K562 (cell line): ENCODE results near the gene PHLDB2. TPM values are rescaled to one million over a fixed set of nuclear protein-coding genes. Genes with fewer than 3 reads are reported as not detected.

Source experiments
- ATAC-seq: fragments of 200-7000 bp; cut with Tn5 transposase; 3 replicates; pipeline ENCODE4 v1.9.1; 2020; ENCODE audit warnings: moderate library complexity
- BruUV-seq: library from RNA; stranded (reverse); fragments of 400-500 nt; replicated peaks from 2 replicates; lab custom pipeline; 2021; lab: Mats Ljungman, UMichigan
- CTCF ChIA-PET: fragments of 300-600 bp; formaldehyde crosslinking; extraction: SDS; loops from one replicate; lab custom pipeline; 2021; ENCODE audit warnings: low intra/inter-chr PET ratio; lab: Yijun Ruan, JAX
- POLR2A ChIA-PET: fragments of 300-600, 350-650 bp; sonication (Branson Sonifier 250); formaldehyde crosslinking; extraction: SDS; loops from one replicate; lab custom pipeline; 2021; ENCODE audit warnings: antibody characterized with exemption, inconsistent platforms; lab: Yijun Ruan, JAX
- DNase-seq, 4 experiments: peaks; one replicate each; pipeline versions ENCODE4 v3.0.0 to v3.0.0-alpha.2; 2011 to 2018; ENCODE audit warnings: low spot score in 3 of 4, mixed read lengths in 3 of 4; ENCODE audit errors: extremely low read depth in 1 of 4
- FAIRE-seq: peaks from 2 replicates; lab custom pipeline; 2011; peaks lifted over from hg19 to GRCh38; lab: Jason Lieb, UNC
- H2AFZ ChIP-seq: 2 replicates; pipeline ENCODE4 v1.6.0; 2011; ENCODE audit warnings: low read depth, low read length, control low read depth, inconsistent platforms
- H3K27ac ChIP-seq: fragments of 200-600 bp; 3 replicates; pipeline ENCODE4 v1.8.0; 2011; ENCODE audit warnings: low read depth, mild to moderate bottlenecking, control low read depth, inconsistent platforms, low read length, moderate library complexity, mixed read lengths; ENCODE audit errors: extremely low read depth
- H3K27me3 ChIP-seq, 2 experiments: fragments of 300-600 bp in 1 of 2; 2 replicates in 1 of 2; 3 replicates in 1 of 2; pipeline versions ENCODE4 v1.6.0 to v1.8.0; 2011; ENCODE audit warnings: inconsistent platforms in 2 of 2, low read length in 2 of 2, mild to moderate bottlenecking in 1 of 2, mixed read lengths in 1 of 2, moderate library complexity in 1 of 2; ENCODE audit not compliant: control insufficient read depth in 2 of 2, insufficient read depth in 2 of 2
- H3K36me3 ChIP-seq: fragments of 300-600 bp; 3 replicates; pipeline ENCODE4 v1.8.0; 2011; ENCODE audit warnings: mild to moderate bottlenecking, low read length, inconsistent platforms; ENCODE audit not compliant: control insufficient read depth, insufficient read depth
- H3K4me1 ChIP-seq, 2 experiments: fragments of 200-600 bp in 1 of 2; replicated peaks in 1 of 2; 2 replicates in 1 of 2; 3 replicates in 1 of 2; pipeline versions ENCODE4 v1.5.1 to v1.8.0; 2011; ENCODE audit warnings: inconsistent platforms in 2 of 2, low read length in 2 of 2, mild to moderate bottlenecking in 1 of 2, mixed read lengths in 1 of 2, moderate library complexity in 1 of 2; ENCODE audit not compliant: control insufficient read depth in 2 of 2, insufficient read depth in 2 of 2
- H3K4me2 ChIP-seq: 2 replicates; pipeline ENCODE4 v1.6.1; 2011; ENCODE audit warnings: low read length, control low read depth, inconsistent platforms, mixed read lengths; ENCODE audit not compliant: insufficient read depth
- H3K4me3 ChIP-seq: fragments of 200-600 bp; sonication (generic), shearing (Covaris generic); 2 replicates; pipeline ENCODE4 v1.5.1; 2016; ENCODE audit warnings: control low read depth, inconsistent platforms
- H3K79me2 ChIP-seq: fragments of 200-600 bp; 3 replicates; pipeline ENCODE4 v1.8.0; 2011; ENCODE audit warnings: low read length, inconsistent platforms; ENCODE audit not compliant: control insufficient read depth, insufficient read depth
- H3K9ac ChIP-seq, 2 experiments: 2 replicates each; pipeline versions ENCODE4 v1.6.0 to v1.6.1; 2011; ENCODE audit warnings: low read depth in 2 of 2, low read length in 2 of 2, control low read depth in 1 of 2, inconsistent platforms in 1 of 2, mild to moderate bottlenecking in 1 of 2, mixed read lengths in 1 of 2; ENCODE audit not compliant: insufficient read depth in 1 of 2
- H3K9me1 ChIP-seq: one replicate; pipeline ENCODE4 v1.6.0; 2011; ENCODE audit warnings: inconsistent platforms, mild to moderate bottlenecking, low read length, moderate library complexity; ENCODE audit not compliant: control insufficient read depth, insufficient read depth
- H3K9me3 ChIP-seq: replicated peaks from 2 replicates; pipeline ENCODE4 v1.5.1; 2011; ENCODE audit warnings: low read depth, low read length, inconsistent platforms; ENCODE audit not compliant: control insufficient read depth, insufficient read depth
- H4K20me1 ChIP-seq: replicated peaks from 2 replicates; pipeline ENCODE4 v1.6.1; 2011; ENCODE audit warnings: low read length, inconsistent platforms, mixed read lengths; ENCODE audit not compliant: control insufficient read depth, insufficient read depth
- CBX3 ChIP-seq, 2 experiments: IDR thresholded peaks; 1 replicate in 1 of 2; 2 replicates in 1 of 2; pipeline ENCODE4 v1.6.1; 2012; ENCODE audit warnings: inconsistent platforms in 2 of 2, low read length in 2 of 2, borderline replicate concordance in 1 of 2, control low read depth in 1 of 2
- CCNT2 ChIP-seq: IDR thresholded peaks from 2 replicates; pipeline ENCODE4 v1.6.1; 2011; ENCODE audit warnings: borderline replicate concordance, low read depth, mild to moderate bottlenecking, moderate library complexity, mixed read lengths, low read length; ENCODE audit not compliant: insufficient read length; ENCODE audit errors: extremely low read depth
- ELK3 ChIP-seq: fragments of 450-650 bp; formaldehyde crosslinking; IDR thresholded peaks from 2 replicates; pipeline ENCODE4 v1.4.0; 2020; ENCODE audit warnings: mild to moderate bottlenecking
- FOXA3 ChIP-seq, 2 experiments: fragments of 450-650 bp in 1 of 2; sonication (generic) in 1 of 2; formaldehyde crosslinking; IDR thresholded peaks in 1 of 2; conservative IDR thresholded peaks in 1 of 2; 2 replicates each; pipeline versions ENCODE4 v1.4.0 to v1.8.0; 2020 to 2022; ENCODE audit warnings: mild to moderate bottlenecking in 2 of 2, missing genetic modification reagents in 1 of 2
- HMGXB4 ChIP-seq: sonication (generic); formaldehyde crosslinking; IDR thresholded peaks from 2 replicates; pipeline ENCODE4 v1.8.1; 2023; ENCODE audit warnings: mild to moderate bottlenecking, missing genetic modification reagents
- HOXB6 ChIP-seq: fragments of 250-450 bp; sonication (Bioruptor Pico); IDR thresholded peaks from 2 replicates; pipeline ENCODE4 v1.5.1; 2022; ENCODE audit warnings: mild to moderate bottlenecking, borderline replicate concordance
- IRF2 ChIP-seq: sonication (generic); formaldehyde crosslinking; IDR thresholded peaks from 2 replicates; pipeline ENCODE4 v1.8.1; 2022; ENCODE audit warnings: mild to moderate bottlenecking, missing genetic modification reagents
- RBM34 ChIP-seq: fragments of 200-400 bp; formaldehyde crosslinking; IDR thresholded peaks from 2 replicates; pipeline ENCODE4 v1.6.1; 2018; ENCODE audit warnings: low read length, borderline replicate concordance; ENCODE audit not compliant: insufficient read depth
- THRA ChIP-seq: fragments of 450-650 bp; IDR thresholded peaks from 2 replicates; pipeline ENCODE4 v1.6.1; 2017; ENCODE audit warnings: mild to moderate bottlenecking, moderate library complexity
- VEZF1 ChIP-seq: fragments of 200-800 bp; sonication (Bioruptor generic); IDR thresholded peaks from 2 replicates; pipeline ENCODE4 v1.6.1; 2017; ENCODE audit warnings: missing genetic modification characterization, missing compliant biosample characterization
- ZFX ChIP-seq: sonication (generic); formaldehyde crosslinking; IDR thresholded peaks from 2 replicates; pipeline ENCODE4 v1.8.0; 2022; ENCODE audit warnings: mild to moderate bottlenecking, missing genetic modification reagents, moderate library complexity
- ZNF197 ChIP-seq: fragments of 200-800 bp; sonication (Bioruptor generic); IDR thresholded peaks from 2 replicates; pipeline ENCODE4 v1.6.1; 2016; ENCODE audit warnings: low read depth, missing genetic modification characterization, missing compliant biosample characterization
- ZNF232 ChIP-seq: sonication (generic); formaldehyde crosslinking; IDR thresholded peaks from 2 replicates; pipeline ENCODE4 v1.8.0; 2022; ENCODE audit warnings: mild to moderate bottlenecking, missing genetic modification reagents
- ZNF263 ChIP-seq: sonication (generic); formaldehyde crosslinking; IDR thresholded peaks from 2 replicates; pipeline ENCODE4 v1.8.0; 2022; ENCODE audit warnings: mild to moderate bottlenecking, missing genetic modification reagents, borderline replicate concordance
- ZSCAN32 ChIP-seq: fragments of 450-650 bp; formaldehyde crosslinking; IDR thresholded peaks from 2 replicates; pipeline ENCODE4 v1.4.0; 2020; ENCODE audit warnings: mild to moderate bottlenecking, moderate library complexity
- WGBS: fragments of 100-300 bp; shearing (Covaris generic); methylation state at CpG from one replicate; pipeline ENCODE4 v1.1.6; 2016; ENCODE audit warnings: low coverage, mixed read lengths; ENCODE audit not compliant: insufficient coverage; ENCODE audit errors: missing lambda C conversion rate; 5-methylcytosine and 5-hydroxymethylcytosine counted together
- in situ Hi-C: fragments of 300-500 bp; cut with MboI; formaldehyde crosslinking; loops from 4 replicates; pipeline ENCODE4 v1.15.0; 2018; ENCODE audit warnings: inconsistent platforms, mixed read lengths
- intact Hi-C: fragments of 100-400 bp; cut with micrococcal nuclease; formaldehyde crosslinking; loops from 2 replicates; pipeline ENCODE4 v1.14.2; 2022
- polyA plus RNA-seq, 8 experiments: library from polyadenylated mRNA; depleted of rRNA in 4 of 8; stranded (reverse) in 5 of 8; unstranded in 3 of 8; fragments of >200 nt; fragmentation: Nextera tagmentation in 2 of 8; fragmentation: Illumina TruSeq in 1 of 8; extraction: Ambion mirVana in 2 of 8; extraction: Trizol in 1 of 8; gene quantifications; 2 replicates each; pipeline versions ENCODE4 v1.2.1 to v1.2.3, GENCODE V29; 2011 to 2014; ENCODE audit warnings: inconsistent platforms in 1 of 8, missing spikeins in 1 of 8
- total RNA-seq, 7 experiments: library from RNA; depleted of rRNA in 6 of 7; stranded (reverse); fragments of >200 nt in 6 of 7; fragmentation: Illumina TruSeq in 2 of 7; extraction: Trizol in 2 of 7; gene quantifications; 2 replicates each; pipeline versions ENCODE4 v1.2.1 to v1.2.3, GENCODE V29; 2011 to 2021; ENCODE audit warnings: low replicate concordance in 1 of 7

PHLDB2 gene
- total and polyA plus RNA-seq, 9 of the 15 experiments (the other 6 are each of a cell fraction or from before 2014, with no cell fraction given) = 0.04 TPM; not detected in 8

GRCh38 chr3:111929484-111929883 is 70.4 kb downstream of the PHLDB2 start (continued):
- no peak for TF ChIP-seq ZNF197 (CRISPR knock-in tag)
- TF ChIP-seq THRA = no peak
- no peak for TF ChIP-seq ZNF263 (CRISPR knock-in tag)
- TF ChIP-seq VEZF1 (CRISPR knock-in tag) = no peak
- TF ChIP-seq ZFX (CRISPR knock-in tag) = no peak

- POLR2A ChIA-PET = no interaction called here
- Histone ChIP-seq H3K9me1 (no peaks in the 10 kb centered on the region), H3K27me3 (no peaks in the 10 kb centered on the region), H2AFZ (no peak overlapping the region), H3K9ac (no peak overlapping the region), H3K9me3 (no peaks in the 10 kb centered on the region), H3K4me2 (no peak overlapping the region), H3K4me3 (no peak overlapping the region), H3K36me3 (no peaks in the 10 kb centered on the region), H4K20me1 (no peaks in the 10 kb centered on the region), H3K4me1 (no peaks in the 10 kb centered on the region), H3K79me2 (no peaks in the 10 kb centered on the region), H3K27ac (no peak overlapping the region)
- DNase-seq (no peak), ATAC-seq (no peak), FAIRE-seq (no peak)
- CTCF ChIA-PET = no interaction called here
- BruUV-seq = no TSS peak
- intact Hi-C loops (no loop called here), in situ Hi-C loops (no loop called here)
- WGBS = 0% methylated on average over 3 of the region's 3 CpGs
- TF ChIP-seq HMGXB4 = no peak
- TF ChIP-seq RBM34 = no peak
- no peak for TF ChIP-seq ZSCAN32 (CRISPR knock-in tag)
- no peak for TF ChIP-seq ZNF232
- no peak for TF ChIP-seq IRF2 (CRISPR knock-in tag)
- no peak for TF ChIP-seq ELK3 (CRISPR knock-in tag)
- no peak for TF ChIP-seq FOXA3 (CRISPR knock-in tag; conservative IDR thresholded peaks at IDR 0.05 in 1 of 2, IDR thresholded peaks at IDR 0.05 in 1 of 2)
- no peak for TF ChIP-seq CBX3 (IDR thresholded peaks at IDR 0.05; ENCODE audit: borderline replicate concordance in 1 of 2, low read length in 2 of 2)
- TF ChIP-seq HOXB6 (CRISPR knock-in tag) = no peak
- TF ChIP-seq CCNT2 = no peak
Observed at GRCh38 chr3:111932946-111933345, 73.9 kb downstream of the PHLDB2 start.
